CD8-positive, alpha-beta memory T cell (primary cell): ENCODE results near the gene KANSL3. TPM values are rescaled to one million over a fixed set of nuclear protein-coding genes. Genes with fewer than 3 reads are reported as not detected.

ENCODE experiments used
- CTCF ChIA-PET: fragments of 350-600 bp; sonication (Branson Sonifier 250); formaldehyde crosslinking; loops from one replicate; lab custom pipeline; 2021; ENCODE audit warnings: antibody characterized with exemption; lab: Charles Lee
- POLR2A ChIA-PET: fragments of 350-600 bp; sonication (Branson Sonifier 250); formaldehyde crosslinking; loops from one replicate; lab custom pipeline; 2021; ENCODE audit warnings: antibody characterized with exemption; lab: Charles Lee
- DNase-seq, 5 donors: peaks; one replicate each; pipeline versions ENCODE4 v3.0.0 to v3.0.0-alpha.2; 2020 to 2022; ENCODE audit warnings: mixed read lengths in 1 of 5
- H3K27ac ChIP-seq: one replicate; pipeline ENCODE4 v1.7.0; 2013; ENCODE audit warnings: low read depth, mild to moderate bottlenecking, low read length, moderate library complexity
- H3K27me3 ChIP-seq: 2 replicates; pipeline ENCODE4 v1.7.0; 2013; ENCODE audit warnings: low read length, mild to moderate bottlenecking; ENCODE audit not compliant: insufficient read depth, poor library complexity, severe bottlenecking
- H3K36me3 ChIP-seq: 2 replicates; pipeline ENCODE4 v1.7.0; 2013; ENCODE audit warnings: mild to moderate bottlenecking, low read length, moderate library complexity; ENCODE audit not compliant: insufficient read depth
- H3K4me1 ChIP-seq: 2 replicates; pipeline ENCODE4 v1.7.0; 2013; ENCODE audit warnings: mild to moderate bottlenecking, low read length, moderate library complexity; ENCODE audit not compliant: insufficient read depth
- H3K4me3 ChIP-seq: 2 replicates; pipeline ENCODE4 v1.7.0; 2013; ENCODE audit warnings: mild to moderate bottlenecking, low read length
- H3K9me3 ChIP-seq: 2 replicates; pipeline ENCODE4 v1.7.0; 2013; ENCODE audit warnings: mild to moderate bottlenecking, low read length
- H3K27ac Mint-ChIP-seq, 8 donors: one replicate each; pipeline ENCODE4 v1.8.0; 2020 to 2021; ENCODE audit warnings: mixed read lengths in 8 of 8, mild to moderate bottlenecking in 6 of 8, inconsistent platforms in 3 of 8, moderate library complexity in 3 of 8
- H3K27me3 Mint-ChIP-seq, 2 donors: one replicate each; pipeline ENCODE4 v1.8.0; 2020 to 2021; ENCODE audit warnings: mixed read lengths in 2 of 2, mild to moderate bottlenecking in 1 of 2, moderate library complexity in 1 of 2
- H3K36me3 Mint-ChIP-seq, 3 donors: one replicate each; pipeline ENCODE4 v1.8.0; 2020 to 2021; ENCODE audit warnings: mixed read lengths in 3 of 3, inconsistent platforms in 1 of 3, mild to moderate bottlenecking in 1 of 3
- H3K4me1 Mint-ChIP-seq, 3 donors: one replicate each; pipeline ENCODE4 v1.8.0; 2020 to 2021; ENCODE audit warnings: mixed read lengths in 3 of 3, inconsistent platforms in 1 of 3, mild to moderate bottlenecking in 1 of 3
- H3K4me3 Mint-ChIP-seq, 7 donors: one replicate each; pipeline ENCODE4 v1.8.0; 2020 to 2021; ENCODE audit warnings: mixed read lengths in 7 of 7, mild to moderate bottlenecking in 6 of 7, moderate library complexity in 4 of 7, inconsistent platforms in 2 of 7
- H3K9me3 Mint-ChIP-seq, 5 donors: one replicate each; pipeline ENCODE4 v1.8.0; 2020 to 2022; ENCODE audit warnings: mixed read lengths in 5 of 5, mild to moderate bottlenecking in 3 of 5, moderate library complexity in 2 of 5, inconsistent platforms in 1 of 5
- polyA plus RNA-seq: library from polyadenylated mRNA; unstranded; fragments of 300-500 nt; fragmentation: Illumina TruSeq; gene quantifications from one replicate; pipeline ENCODE4 v1.2.3, GENCODE V29; 2021
- total RNA-seq, 2 experiments: library from RNA; stranded (reverse); gene quantifications; one replicate each; pipeline ENCODE4 v1.2.3, GENCODE V29; 2021

Gene KANSL3
- total and polyA plus RNA-seq, 3 experiments from 2014 or later: 18.3 to 46.6 (median 42.2) TPM

DNA sequence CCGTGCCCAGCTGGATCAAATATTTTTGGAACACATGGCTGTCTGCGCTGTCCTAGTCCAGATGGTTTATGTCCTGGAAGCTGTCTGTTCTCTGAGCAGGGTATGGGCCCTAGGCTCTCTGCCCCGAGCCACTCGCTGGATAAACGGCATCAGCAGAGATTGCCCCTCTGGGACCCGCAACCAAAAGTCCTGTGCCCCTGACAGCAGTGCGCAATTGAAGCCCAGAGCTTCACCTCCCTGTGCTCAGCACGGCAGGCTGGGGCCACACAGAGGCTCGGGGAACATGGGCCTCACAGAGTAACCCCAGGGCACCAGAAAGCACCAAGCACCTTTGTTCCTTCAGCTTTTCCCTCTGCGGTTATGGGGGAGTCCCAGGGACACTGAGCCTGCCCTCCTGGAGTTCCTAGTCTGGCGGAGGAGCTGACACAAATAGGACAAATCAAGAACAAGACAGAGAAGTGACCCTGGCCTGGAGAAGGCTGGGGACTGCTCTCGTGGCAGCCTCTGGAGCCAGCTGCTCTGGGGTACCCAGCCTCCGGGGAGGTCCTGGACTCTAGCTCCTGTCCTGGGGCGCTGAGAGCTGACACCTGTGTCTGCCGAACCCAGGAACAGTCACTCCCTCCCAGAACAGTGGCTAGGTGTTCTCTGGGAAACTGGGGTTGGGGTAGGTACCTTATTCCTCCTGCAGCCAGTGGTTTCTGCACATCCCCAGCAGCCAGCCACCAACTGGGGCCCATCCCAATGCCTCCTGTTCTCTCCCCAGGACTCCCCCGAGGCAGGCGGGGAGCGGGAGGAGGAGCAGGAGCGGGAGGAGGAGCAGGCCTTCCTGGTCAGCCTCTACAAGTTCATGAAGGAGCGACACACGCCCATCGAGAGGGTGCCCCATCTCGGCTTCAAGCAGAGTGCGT, 89.3 kb downstream of the KANSL3 start:
- ChIA-PET POLR2A (interaction anchor here (1.2 to 2.9 kb wide), 2 partner anchors 10 to 11 kb away, joined by 3 to 15 read pairs; partner anchors contain the start of gene ARID5A), CTCF (interaction anchor here (1.0 to 8.3 kb wide), 3 partner anchors 10 to 39 kb away, joined by 3 to 117 read pairs (median 11); no protein-coding TSS in a partner anchor)
- H3K4me3 ChIP-seq: no peak overlapping the region
- H3K4me1 Mint-ChIP-seq: peaks cover 40 to 58% (median 47%) of the 10 kb centered on the region in 3 donors
- H3K9me3 Mint-ChIP-seq: no peaks in the 10 kb centered on the region
- H3K4me1 ChIP-seq: peaks cover 39% of the 10 kb centered on the region
- H3K36me3 ChIP-seq: peaks cover 18% of the 10 kb centered on the region
- no peaks in the 10 kb centered on the region for H3K27me3 ChIP-seq
- no peaks in the 10 kb centered on the region for H3K27me3 Mint-ChIP-seq
- no peaks in the 10 kb centered on the region for H3K9me3 ChIP-seq
- H3K4me3 Mint-ChIP-seq: no peak overlapping the region
- H3K27ac ChIP-seq: no peak overlapping the region
- peaks cover 0 to 78% (median 10%) of the 10 kb centered on the region in 3 donors for H3K36me3 Mint-ChIP-seq
- DNase-seq: no peak
- H3K27ac Mint-ChIP-seq: peak overlapping the region in 1 of 8 donors; percentile 57

DNA sequence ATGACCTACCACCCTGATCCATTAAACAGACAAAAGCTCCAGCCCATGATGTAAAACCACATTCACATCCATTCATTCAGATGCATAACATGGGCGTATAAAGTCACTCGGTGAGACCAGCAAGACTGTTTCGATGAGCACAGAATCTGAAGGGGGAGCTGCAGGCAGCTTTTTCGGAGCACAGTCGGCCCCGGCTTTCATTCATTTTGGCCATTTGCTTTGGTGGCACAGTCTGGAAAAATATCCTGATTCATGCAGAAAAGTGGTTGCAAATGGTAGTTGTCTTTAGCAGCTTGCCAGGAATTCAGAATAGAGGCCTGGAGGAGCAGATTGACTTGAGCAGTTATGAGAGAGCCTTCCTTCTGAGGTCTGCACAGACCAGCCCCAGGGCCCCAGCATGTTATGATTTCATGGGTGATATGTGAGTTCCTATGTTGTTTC, 90.4 kb downstream of the KANSL3 start:
- ChIA-PET POLR2A (interaction anchor here (2.9 kb wide), 1 partner anchor 10 kb away, joined by 15 read pairs; the partner anchor contains the start of gene ARID5A), CTCF (interaction anchor here (3.3 to 8.3 kb wide), 2 partner anchors 9 to 18 kb away, joined by 11 to 117 read pairs; no protein-coding TSS in a partner anchor)
- Histone ChIP-seq H3K36me3 (peaks cover 18% of the 10 kb centered on the region), H3K27ac (no peak overlapping the region), H3K9me3 (no peaks in the 10 kb centered on the region), H3K4me1 (peaks cover 47% of the 10 kb centered on the region), H3K27me3 (no peaks in the 10 kb centered on the region), H3K4me3 (no peak overlapping the region)
- Mint-ChIP-seq H3K4me1 (peaks cover 42 to 58% (median 51%) of the 10 kb centered on the region in 3 donors), H3K4me3 (peak overlapping the region in 5 of 7 donors; percentile 4 to 79 (median 27)), H3K27me3 (no peaks in the 10 kb centered on the region), H3K9me3 (no peaks in the 10 kb centered on the region), H3K27ac (peak overlapping the region in 5 of 8 donors; percentile 24 to 82 (median 74)), H3K36me3 (peaks cover 0 to 82% (median 14%) of the 10 kb centered on the region in 3 donors)
- DNase-seq: no peak

DNA sequence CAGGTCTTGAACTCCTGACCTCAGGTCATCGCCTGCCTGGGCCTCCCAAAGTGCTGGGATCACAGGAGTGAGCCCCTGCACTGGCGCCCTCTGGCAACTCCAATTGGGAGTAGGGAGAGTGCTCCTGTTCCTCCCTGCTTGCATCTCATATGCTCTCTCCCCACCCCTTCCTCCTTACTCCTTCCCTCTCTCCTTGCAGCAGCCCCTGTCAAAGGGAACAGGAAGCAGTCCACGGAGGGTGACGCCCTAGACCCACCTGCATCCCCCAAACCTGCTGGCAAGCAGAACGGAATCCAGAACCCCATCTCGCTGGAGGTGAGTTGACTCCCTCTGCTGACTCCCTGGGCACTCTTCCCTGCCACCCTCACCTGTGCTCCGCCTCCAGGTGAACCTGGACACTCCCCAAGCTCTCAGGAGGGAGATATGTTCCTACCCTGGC, 90.9 kb downstream of the KANSL3 start:
- peaks cover 48 to 62% (median 55%) of the 10 kb centered on the region in 3 donors for H3K4me1 Mint-ChIP-seq
- ChIA-PET POLR2A (interaction anchor here (2.9 kb wide), 1 partner anchor 9 kb away, joined by 15 read pairs; the partner anchor contains the start of gene ARID5A), CTCF (interaction anchor here (3.3 to 8.3 kb wide), 2 partner anchors 8 to 17 kb away, joined by 11 to 117 read pairs; no protein-coding TSS in a partner anchor)
- no peaks in the 10 kb centered on the region for H3K27me3 ChIP-seq
- no peaks in the 10 kb centered on the region for H3K9me3 ChIP-seq
- no peak for DNase-seq
- H3K27ac Mint-ChIP-seq: peak overlapping the region; percentile 18 to 94 (median 70)
- H3K9me3 Mint-ChIP-seq: no peaks in the 10 kb centered on the region
- no peaks in the 10 kb centered on the region for H3K27me3 Mint-ChIP-seq
- H3K36me3 ChIP-seq: peaks cover 21% of the 10 kb centered on the region
- H3K4me3 ChIP-seq: no peak overlapping the region
- H3K4me3 Mint-ChIP-seq: peak overlapping the region in 5 of 7 donors; percentile 4 to 38 (median 15)
- H3K27ac ChIP-seq: no peak overlapping the region
- peaks cover 52% of the 10 kb centered on the region for H3K4me1 ChIP-seq
- peaks cover 0 to 82% (median 14%) of the 10 kb centered on the region in 3 donors for H3K36me3 Mint-ChIP-seq

DNA sequence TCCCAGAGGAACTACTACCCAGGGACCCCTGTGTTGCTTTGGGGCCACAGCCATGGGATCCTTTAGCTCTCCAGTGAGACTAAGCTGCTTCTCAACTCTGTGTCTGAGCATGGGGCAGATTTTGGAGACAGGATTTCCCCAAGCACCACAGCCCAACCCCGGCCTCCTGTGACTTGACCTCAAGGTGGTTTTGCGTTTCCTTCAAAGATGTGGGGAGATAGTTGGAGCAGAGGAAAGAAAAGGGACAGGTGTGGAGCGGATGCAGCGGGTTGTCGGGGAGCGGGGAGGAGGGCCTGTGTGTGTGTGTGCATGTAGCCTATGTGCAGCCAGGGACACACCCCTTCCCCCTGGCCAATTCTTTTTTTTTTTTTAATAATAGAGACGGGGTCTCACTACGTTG, 91.3 kb downstream of the KANSL3 start:
- Histone ChIP-seq H3K36me3 (peaks cover 23% of the 10 kb centered on the region), H3K4me3 (no peak overlapping the region), H3K4me1 (peaks cover 54% of the 10 kb centered on the region), H3K27ac (no peak overlapping the region), H3K27me3 (no peaks in the 10 kb centered on the region), H3K9me3 (no peaks in the 10 kb centered on the region)
- H3K36me3 Mint-ChIP-seq: peaks cover 0 to 80% (median 12%) of the 10 kb centered on the region in 3 donors
- H3K4me3 Mint-ChIP-seq: peak overlapping the region in 4 of 7 donors; percentile 63 to 81 (median 74)
- peaks cover 48 to 62% (median 58%) of the 10 kb centered on the region in 3 donors for H3K4me1 Mint-ChIP-seq
- H3K9me3 Mint-ChIP-seq: no peaks in the 10 kb centered on the region
- no peaks in the 10 kb centered on the region for H3K27me3 Mint-ChIP-seq
- ChIA-PET CTCF (interaction anchor here (0.9 to 3.3 kb wide), 2 partner anchors 8 to 139 kb away, joined by 3 to 11 read pairs; no protein-coding TSS in a partner anchor), POLR2A (interaction anchor here (2.9 kb wide), 1 partner anchor 9 kb away, joined by 15 read pairs; the partner anchor contains the start of gene ARID5A)
- peak in 2 of 5 donors; percentile 20 to 38 for DNase-seq
- peak overlapping the region in 7 of 8 donors; percentile 18 to 94 (median 82) for H3K27ac Mint-ChIP-seq

DNA sequence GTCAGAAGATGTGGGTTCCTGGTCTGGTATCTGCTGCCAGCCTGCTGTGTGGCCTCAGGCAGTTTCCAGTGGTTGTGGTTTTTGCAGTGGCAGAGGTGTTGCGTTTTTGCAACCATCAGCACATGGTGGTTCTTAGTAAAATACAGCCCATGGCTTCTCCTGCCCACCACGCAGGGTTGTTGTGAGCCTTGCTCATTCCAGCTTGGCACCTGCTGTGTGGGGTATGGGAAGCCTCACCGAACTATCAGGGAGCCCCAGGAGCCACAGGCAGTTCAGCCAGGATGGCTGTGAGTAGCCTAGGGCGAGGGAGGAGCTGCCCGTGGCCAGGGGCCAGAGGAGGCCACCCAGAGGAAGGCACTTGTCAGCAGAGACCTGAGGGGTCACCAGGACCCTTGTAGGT, 91.8 kb downstream of the KANSL3 start:
- peaks cover 23% of the 10 kb centered on the region for H3K36me3 ChIP-seq
- H3K27ac Mint-ChIP-seq: peak overlapping the region in 7 of 8 donors; percentile 38 to 94 (median 82)
- H3K4me1 Mint-ChIP-seq: peaks cover 51 to 67% (median 63%) of the 10 kb centered on the region in 3 donors
- no peak overlapping the region for H3K4me3 ChIP-seq
- H3K4me3 Mint-ChIP-seq: peak overlapping the region in 6 of 7 donors; percentile 62 to 81 (median 72)
- no peaks in the 10 kb centered on the region for H3K9me3 ChIP-seq
- no peak overlapping the region for H3K27ac ChIP-seq
- no peaks in the 10 kb centered on the region for H3K27me3 Mint-ChIP-seq
- no peaks in the 10 kb centered on the region for H3K27me3 ChIP-seq
- CTCF ChIA-PET: interaction anchor here (0.9 to 3.3 kb wide), 2 partner anchors 8 to 139 kb away, joined by 3 to 11 read pairs; no protein-coding TSS in a partner anchor
- POLR2A ChIA-PET: interaction anchor here (2.9 kb wide), 1 partner anchor 8 kb away, joined by 15 read pairs; the partner anchor contains the start of gene ARID5A
- H3K9me3 Mint-ChIP-seq: no peaks in the 10 kb centered on the region
- peaks cover 0 to 80% (median 14%) of the 10 kb centered on the region in 3 donors for H3K36me3 Mint-ChIP-seq
- no peak for DNase-seq
- H3K4me1 ChIP-seq: peaks cover 54% of the 10 kb centered on the region

Other genes starting within 250 kb of the KANSL3 start
- under 1 TPM in 1 of 2 experiments, not detected in 1; 0.22 TPM for gene NEURL3, start 133.0 kb downstream of the KANSL3 start, total RNA-seq
- gene NEURL3, start 133.0 kb downstream of the KANSL3 start, polyA plus RNA-seq: not detected
- gene ARID5A, start 101.6 kb downstream of the KANSL3 start, total RNA-seq: 100 to 1,000 TPM; 146 to 147 TPM
- 84.0 TPM for gene ARID5A, start 101.6 kb downstream of the KANSL3 start, polyA plus RNA-seq
- gene FER1L5, start 4.5 kb upstream of the KANSL3 start, total RNA-seq: not detected
- not detected for gene FER1L5, start 4.5 kb upstream of the KANSL3 start, polyA plus RNA-seq
- 1 to 10 TPM; 9.4 to 9.9 TPM for gene LMAN2L, start 101.8 kb upstream of the KANSL3 start, total RNA-seq
- gene LMAN2L, start 101.8 kb upstream of the KANSL3 start, polyA plus RNA-seq: 25.9 TPM
- gene CNNM4, start 122.6 kb upstream of the KANSL3 start, total RNA-seq: 1 to 10 TPM; 6.9 to 7.2 TPM
- gene CNNM4, start 122.6 kb upstream of the KANSL3 start, polyA plus RNA-seq: 4.1 TPM
- 10 to 100 TPM; 32.6 to 36.6 TPM for gene CNNM3, start 178.0 kb upstream of the KANSL3 start, total RNA-seq
- 13.0 TPM for gene CNNM3, start 178.0 kb upstream of the KANSL3 start, polyA plus RNA-seq
- 1 to 10 TPM; 3.8 to 3.9 TPM for gene ANKRD23, start 205.7 kb upstream of the KANSL3 start, total RNA-seq
- 0.47 TPM for gene ANKRD23, start 205.7 kb upstream of the KANSL3 start, polyA plus RNA-seq
- gene ANKRD39, start 219.7 kb upstream of the KANSL3 start, total RNA-seq: 10 to 100 TPM; 30.9 to 32.2 TPM
- gene ANKRD39, start 219.7 kb upstream of the KANSL3 start, polyA plus RNA-seq: 29.6 TPM
- 10 to 100 TPM; 16.6 to 18.7 TPM for gene SEMA4C, start 231.8 kb upstream of the KANSL3 start, total RNA-seq
- 7.1 TPM for gene SEMA4C, start 231.8 kb upstream of the KANSL3 start, polyA plus RNA-seq